Left ventricle myocardium inferior (tissue), 1 donor: ENCODE results near the gene ORC5. TPM values are rescaled to one million over a fixed set of nuclear protein-coding genes. Genes with fewer than 3 reads are reported as not detected.

Experiments
- DNase-seq: peaks from one replicate; pipeline ENCODE4 v3.0.0-alpha.2; 2020
- H3K27ac ChIP-seq: fragments of 200-600 bp; replicated peaks from 2 replicates; pipeline ENCODE4 v1.8.0; 2021
- H3K27me3 ChIP-seq: fragments of 200-600 bp; 2 replicates; pipeline ENCODE4 v1.8.0; 2021; ENCODE audit warnings: low read depth
- H3K36me3 ChIP-seq: fragments of 200-600 bp; 2 replicates; pipeline ENCODE4 v1.8.0; 2021
- H3K4me1 ChIP-seq: fragments of 200-600 bp; 2 replicates; pipeline ENCODE4 v1.8.0; 2021
- H3K4me3 ChIP-seq: fragments of 200-600 bp; 2 replicates; pipeline ENCODE4 v1.8.0; 2021; ENCODE audit warnings: mild to moderate bottlenecking, moderate library complexity
- H3K9me3 ChIP-seq: fragments of 200-600 bp; replicated peaks from 2 replicates; pipeline ENCODE4 v1.8.0; 2021
- CTCF ChIP-seq: fragments of 200-600 bp; IDR thresholded peaks from 2 replicates; pipeline ENCODE4 v1.8.0; 2021; ENCODE audit warnings: antibody characterized with exemption, mild to moderate bottlenecking, borderline replicate concordance
- intact Hi-C: fragments of 100-400 bp; cut with micrococcal nuclease; formaldehyde crosslinking; loops from one replicate; pipeline ENCODE4 v1.11.0; 2022
- total RNA-seq: library from RNA; stranded (reverse); fragmentation: NEBNext Ultra II Directional; extraction: Animal tissue kit (Norgen Biotek cat#: 25700); gene quantifications from one replicate; pipeline ENCODE4 v1.2.1, GENCODE V29; 2021
- donor health status: DM: no; HTN: yes; CAD: no; lungs with severe emphysema.

ORC5 gene
- total RNA-seq, 1 donor from 2014 or later: 8.5 TPM

GRCh38 chr7:104136561-104136960 lies 71.3 kb downstream of the ORC5 start:
- H3K4me3 ChIP-seq: no peak overlapping the region
- H3K27ac ChIP-seq: no peak overlapping the region
- no peaks in the 10 kb centered on the region for H3K27me3 ChIP-seq

GRCh38 chr7:104135760-104136558 lies 71.9 kb downstream of the ORC5 start:
- Histone ChIP-seq H3K4me3 (no peak overlapping the region), H3K27me3 (no peaks in the 10 kb centered on the region), H3K9me3 (no peaks in the 10 kb centered on the region), H3K27ac (no peak overlapping the region), H3K4me1 (peaks cover 11% of the 10 kb centered on the region), H3K36me3 (peaks cover 37% of the 10 kb centered on the region)
- TF ChIP-seq CTCF: no peak
- DNase-seq: no peak
- intact Hi-C loops: no loop called here

More at GRCh38 chr7:104136561-104136960, 71.3 kb downstream of the ORC5 start:
- Histone ChIP-seq H3K9me3 (no peaks in the 10 kb centered on the region), H3K4me1 (peaks cover 11% of the 10 kb centered on the region), H3K36me3 (peaks cover 32% of the 10 kb centered on the region)
- no peak for DNase-seq
- TF ChIP-seq CTCF: no peak
- intact Hi-C loops: no loop called here

- peaks cover 11% of the 10 kb centered on the region for H3K4me1 ChIP-seq
- H3K4me3 ChIP-seq: no peak overlapping the region
- no peaks in the 10 kb centered on the region for H3K27me3 ChIP-seq
- no peak for DNase-seq
- peaks cover 53% of the 10 kb centered on the region for H3K36me3 ChIP-seq
- no peak for TF ChIP-seq CTCF
- intact Hi-C loops: no loop called here
- no peaks in the 10 kb centered on the region for H3K9me3 ChIP-seq
- H3K27ac ChIP-seq: no peak overlapping the region
Observed at GRCh38 chr7:104133238-104133637, 74.6 kb downstream of the ORC5 start.

GRCh38 chr7:104130726-104131125 lies 77.1 kb downstream of the ORC5 start:
- Histone ChIP-seq H3K36me3 (peaks cover 58% of the 10 kb centered on the region), H3K27ac (no peak overlapping the region), H3K4me1 (peaks cover 11% of the 10 kb centered on the region), H3K4me3 (no peak overlapping the region), H3K9me3 (no peaks in the 10 kb centered on the region), H3K27me3 (no peaks in the 10 kb centered on the region)
- TF ChIP-seq CTCF: no peak
- no peak for DNase-seq
- intact Hi-C loops: no loop called here

- TF ChIP-seq CTCF: no peak
- Histone ChIP-seq H3K4me3 (no peak overlapping the region), H3K36me3 (peaks cover 60% of the 10 kb centered on the region), H3K27ac (no peak overlapping the region), H3K27me3 (no peaks in the 10 kb centered on the region), H3K4me1 (no peaks in the 10 kb centered on the region), H3K9me3 (no peaks in the 10 kb centered on the region)
- intact Hi-C loops: no loop called here
- no peak for DNase-seq
Observed at GRCh38 chr7:104127204-104127603, 80.6 kb downstream of the ORC5 start.
